GM23248 (cell line): ENCODE data around the gene DNAH2. TPM values are rescaled to one million over a fixed set of nuclear protein-coding genes. Genes with fewer than 3 reads are reported as not detected.

Experiments
- DNase-seq: peaks from one replicate; pipeline ENCODE4 v3.0.0-alpha.2; 2015
- H2AFZ ChIP-seq: fragments of 200-600 bp; sonication (generic); 2 replicates; pipeline ENCODE4 v1.6.1; 2016; ENCODE audit warnings: antibody characterized with exemption
- H3F3A ChIP-seq: fragments of 200-600 bp; sonication (generic); 2 replicates; pipeline ENCODE4 v1.6.1; 2016; ENCODE audit warnings: mild to moderate bottlenecking, antibody characterized with exemption, mixed run types; ENCODE audit not compliant: insufficient read depth
- H3K27ac ChIP-seq: fragments of 200-600 bp; sonication (generic); 2 replicates; pipeline ENCODE4 v1.5.1; 2016; ENCODE audit warnings: mild to moderate bottlenecking
- H3K27me3 ChIP-seq: fragments of 200-600 bp; sonication (generic); replicated peaks from 2 replicates; pipeline ENCODE4 v1.6.1; 2016; ENCODE audit warnings: mild to moderate bottlenecking; ENCODE audit not compliant: insufficient read depth
- H3K36me3 ChIP-seq: fragments of 200-600 bp; sonication (generic); 2 replicates; pipeline ENCODE4 v1.6.1; 2016; ENCODE audit warnings: low read depth, mild to moderate bottlenecking
- H3K4me1 ChIP-seq: fragments of 200-600 bp; sonication (generic); 2 replicates; pipeline ENCODE4 v1.6.1; 2016; ENCODE audit warnings: mild to moderate bottlenecking; ENCODE audit not compliant: insufficient read depth
- H3K4me2 ChIP-seq: fragments of 200-600 bp; sonication (generic); one replicate; pipeline ENCODE4 v1.6.1; 2016; ENCODE audit warnings: mild to moderate bottlenecking; ENCODE audit not compliant: unreplicated experiment
- H3K4me3 ChIP-seq: fragments of 200-600 bp; sonication (generic); 2 replicates; pipeline ENCODE4 v1.5.1; 2016; ENCODE audit warnings: mild to moderate bottlenecking
- H3K79me2 ChIP-seq: fragments of 200-600 bp; sonication (generic); 2 replicates; pipeline ENCODE4 v1.6.1; 2016; ENCODE audit warnings: mild to moderate bottlenecking; ENCODE audit not compliant: insufficient read depth
- H3K9ac ChIP-seq: fragments of 200-600 bp; sonication (generic); 2 replicates; pipeline ENCODE4 v1.6.1; 2016; ENCODE audit warnings: mild to moderate bottlenecking
- H3K9me2 ChIP-seq: fragments of 200-600 bp; sonication (generic); 2 replicates; pipeline ENCODE4 v1.6.1; 2016; ENCODE audit warnings: mixed run types, mild to moderate bottlenecking, moderate library complexity; ENCODE audit not compliant: insufficient read depth
- H3K9me3 ChIP-seq: fragments of 200-600 bp; sonication (generic); one replicate; pipeline ENCODE4 v1.6.1; 2017; ENCODE audit warnings: low read depth
- H4K20me1 ChIP-seq: fragments of 200-600 bp; sonication (generic); 2 replicates; pipeline ENCODE4 v1.6.0; 2016; ENCODE audit not compliant: insufficient read depth
- EZH2 ChIP-seq: fragments of 200-600 bp; sonication (generic); IDR thresholded peaks from 2 replicates; pipeline ENCODE4 v1.6.1; 2018; ENCODE audit warnings: antibody characterized with exemption, mild to moderate bottlenecking; ENCODE audit not compliant: insufficient read depth, poor library complexity, severe bottlenecking
- EZH2phosphoT487 ChIP-seq: fragments of 200-600 bp; sonication (generic); IDR thresholded peaks from 2 replicates; pipeline ENCODE4 v1.6.1; 2018; ENCODE audit warnings: antibody characterized with exemption, moderate library complexity, mild to moderate bottlenecking, low read depth; ENCODE audit not compliant: insufficient read depth
- WGBS, 2 experiments: methylation state at CpG; one replicate each; pipeline ENCODE4 v1.1.6; 2015 to 2017; ENCODE audit warnings: low lambda C conversion rate in 2 of 2, low coverage in 1 of 2; ENCODE audit errors: missing lambda C conversion rate in 2 of 2; 5-methylcytosine and 5-hydroxymethylcytosine counted together
- in situ Hi-C: fragments of 300-500 bp; cut with MboI; formaldehyde crosslinking; loops from 2 replicates; pipeline ENCODE4 v1.15.0; 2020
- polyA plus RNA-seq: library from polyadenylated mRNA; unstranded; fragments of >200 nt; fragmentation: Nextera tagmentation; extraction: Ambion mirVana; gene quantifications from 2 replicates; pipeline ENCODE4 v1.2.1, GENCODE V29; 2016
- total RNA-seq: library from RNA; depleted of rRNA; stranded (reverse); fragments of >200 nt; shearing (Covaris generic); gene quantifications from 2 replicates; pipeline ENCODE4 v1.2.3, GENCODE V29; 2014

DNAH2 gene
- total and polyA plus RNA-seq, 2 experiments from 2014 or later = not detected

DNA sequence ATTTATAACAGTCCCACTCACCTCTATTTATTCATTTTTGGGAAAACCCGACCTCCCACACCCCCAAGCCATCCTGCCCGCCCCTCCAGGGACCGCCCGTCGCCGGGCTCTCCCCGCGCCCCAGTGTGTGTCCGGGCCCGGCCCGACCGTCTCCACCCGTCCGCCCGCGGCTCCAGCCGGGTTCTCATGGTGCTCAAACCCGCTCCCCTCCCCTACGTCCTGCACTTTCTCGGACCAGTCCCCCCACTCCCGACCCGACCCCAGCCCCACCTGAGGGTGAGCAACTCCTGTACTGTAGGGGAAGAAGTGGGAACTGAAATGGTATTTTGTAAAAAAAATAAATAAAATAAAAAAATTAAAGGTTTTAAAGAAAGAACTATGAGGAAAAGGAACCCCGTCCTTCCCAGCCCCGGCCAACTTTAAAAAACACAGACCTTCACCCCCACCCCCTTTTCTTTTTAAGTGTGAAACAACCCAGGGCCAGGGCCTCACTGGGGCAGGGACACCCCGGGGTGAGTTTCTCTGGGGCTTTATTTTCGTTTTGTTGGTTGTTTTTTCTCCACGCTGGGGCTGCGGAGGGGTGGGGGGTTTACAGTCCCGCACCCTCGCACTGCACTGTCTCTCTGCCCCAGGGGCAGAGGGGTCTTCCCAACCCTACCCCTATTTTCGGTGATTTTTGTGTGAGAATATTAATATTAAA is 136.7 kb downstream of the DNAH2 start:
- Histone ChIP-seq H3K79me2 (peaks cover 44% of the 10 kb centered on the region), H3K9me3 (no peaks in the 10 kb centered on the region), H3K4me1 (0 out of 2 replicates have a peak, but pooled peaks cover 15% of the 10 kb centered on the region), H3K9ac (no peak overlapping the region), H4K20me1 (no peaks in the 10 kb centered on the region), H3K9me2 (no peaks in the 10 kb centered on the region), H3K36me3 (no peaks in the 10 kb centered on the region; the same call in 1 of the 2 replicates), H3K4me2 (no peak overlapping the region), H3K27ac (no peak overlapping the region), H3F3A (peaks cover 38% of the 10 kb centered on the region; the same call in 1 of the 2 replicates), H3K4me3 (no peak overlapping the region), H2AFZ (no peak overlapping the region), H3K27me3 (no peaks in the 10 kb centered on the region)
- TF ChIP-seq EZH2phosphoT487 (no peak), EZH2 (no peak)
- DNase-seq = no peak
- WGBS, 2 experiments = 79 to 82% methylated on average over 25 to 31 of the region's 31 CpGs
- in situ Hi-C loops = loop anchor here (10.0 kb wide), 1 partner anchor 109 kb away; no protein-coding TSS in a partner anchor

DNA sequence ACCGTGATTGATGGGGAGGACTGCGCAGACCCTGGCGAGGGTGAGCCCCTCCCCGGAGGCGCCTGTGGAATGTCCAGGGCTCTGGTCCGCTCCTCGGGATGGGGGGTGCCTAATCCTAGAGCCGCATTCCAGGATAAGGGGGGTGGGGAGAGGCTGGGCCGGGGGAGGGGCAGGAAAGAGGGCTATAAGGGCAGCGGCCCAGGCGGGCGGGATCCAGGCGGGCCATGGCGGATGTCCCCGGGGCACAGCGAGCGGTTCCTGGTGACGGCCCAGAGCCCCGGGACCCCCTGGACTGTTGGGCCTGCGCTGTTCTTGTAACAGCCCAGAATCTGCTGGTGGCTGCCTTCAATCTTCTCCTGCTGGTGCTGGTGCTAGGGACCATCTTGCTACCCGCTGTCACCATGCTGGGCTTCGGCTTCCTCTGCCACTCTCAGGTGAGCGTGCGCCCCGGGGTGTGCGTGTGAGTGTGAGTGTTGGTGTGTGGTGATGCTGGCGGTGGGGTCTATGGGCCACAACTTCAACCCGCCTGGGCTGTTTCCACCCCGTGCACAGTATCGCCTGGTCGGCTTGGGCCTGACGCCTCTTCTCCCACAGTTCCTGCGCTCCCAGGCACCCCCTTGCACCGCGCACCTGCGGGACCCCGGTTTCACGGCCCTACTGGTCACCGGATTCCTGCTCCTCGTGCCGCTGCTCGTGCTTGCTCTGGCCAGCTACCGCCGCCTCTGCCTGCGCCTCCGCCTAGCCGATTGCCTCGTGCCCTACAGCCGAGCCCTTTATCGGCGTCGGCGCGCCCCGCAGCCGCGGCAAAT is 137.5 kb downstream of the DNAH2 start, which contains the start of gene TMEM88:
Gene TMEM88 (plus strand): TSS at position 216 of the 809 bp plus-strand sequence. CDS start 9 bp downstream, at position 225.
- Histone ChIP-seq H2AFZ (no peak within 1 kb of the TSS), H3K4me1 (0 out of 2 replicates have a peak, but pooled peaks cover 17% of the 10 kb centered on the region), H3K9ac (peak within 1 kb of the TSS; percentile 86), H3K9me3 (no peaks in the 10 kb centered on the region), H3K79me2 (peaks cover 44% of the 10 kb centered on the region), H3K4me2 (peak within 1 kb of the TSS; percentile 93), H4K20me1 (no peaks in the 10 kb centered on the region), H3K36me3 (no peaks in the 10 kb centered on the region), H3F3A (peaks cover 36% of the 10 kb centered on the region; the same call in 1 of the 2 replicates), H3K9me2 (no peaks in the 10 kb centered on the region), H3K27me3 (no peaks in the 10 kb centered on the region), H3K27ac (peak within 1 kb of the TSS; percentile 88), H3K4me3 (peak within 1 kb of the TSS; percentile 80)
- 67 to 68% methylated on average over 47 to 57 of the region's 57 CpGs for WGBS, 2 experiments
- DNase-seq = peak; percentile 31
- TF ChIP-seq EZH2phosphoT487 (no peak), EZH2 (no peak)
- in situ Hi-C loops = loop anchor here (10.0 kb wide), 1 partner anchor 110 kb away; no protein-coding TSS in a partner anchor

GRCh38 chr17:7855660-7856010 is 138.1 kb downstream of the DNAH2 start:
- Histone ChIP-seq H4K20me1 (no peaks in the 10 kb centered on the region), H3F3A (peaks cover 33% of the 10 kb centered on the region; the same call in 1 of the 2 replicates), H3K9me2 (no peaks in the 10 kb centered on the region), H2AFZ (no peak overlapping the region), H3K9ac (peak overlapping the region; percentile 86), H3K27me3 (no peaks in the 10 kb centered on the region), H3K79me2 (peaks cover 41% of the 10 kb centered on the region), H3K36me3 (no peaks in the 10 kb centered on the region), H3K4me3 (peak overlapping the region; percentile 80), H3K9me3 (no peaks in the 10 kb centered on the region), H3K4me1 (0 out of 2 replicates have a peak, but pooled peaks cover 17% of the 10 kb centered on the region), H3K27ac (peak overlapping the region; percentile 88), H3K4me2 (peak overlapping the region; percentile 93)
- TF ChIP-seq EZH2 (no peak), EZH2phosphoT487 (no peak)
- in situ Hi-C loops = loop anchor here (10.0 kb wide), 1 partner anchor 111 kb away; no protein-coding TSS in a partner anchor
- DNase-seq = no peak
- 11 to 17% methylated on average over 12 to 15 of the region's 15 CpGs for WGBS, 2 experiments
